IPS-NIHi7 (cell line): ENCODE results near the gene CLMP.

Experiments
- DNase-seq: peaks from one replicate; pipeline ENCODE4 v3.0.0; 2012; ENCODE audit warnings: mixed read lengths; ENCODE audit errors: extremely low spot score

The CLMP gene

GRCh38 chr11:123086305-123086704, 108.7 kb downstream of the CLMP start:
- DNase-seq: no peak

GRCh38 chr11:123085497-123085896, 109.6 kb downstream of the CLMP start:
- DNase-seq: no peak

- DNase-seq: no peak
Observed at GRCh38 chr11:123084454-123084853, 110.6 kb downstream of the CLMP start.

- DNase-seq: peak; percentile 19
Observed at GRCh38 chr11:123083623-123084029, 111.4 kb downstream of the CLMP start.

- no peak for DNase-seq
Observed at GRCh38 chr11:123082977-123083376, 112.1 kb downstream of the CLMP start.

- no peak for DNase-seq
Observed at GRCh38 chr11:123080015-123080414, 115.0 kb downstream of the CLMP start.

- DNase-seq: no peak
Observed at GRCh38 chr11:123076484-123076883, 118.6 kb downstream of the CLMP start.

GRCh38 chr11:123073343-123074057, 121.5 kb downstream of the CLMP start:
- no peak for DNase-seq

GRCh38 chr11:123072762-123073161, 122.3 kb downstream of the CLMP start:
- DNase-seq: no peak

- no peak for DNase-seq
Observed at GRCh38 chr11:123072332-123072761, 122.7 kb downstream of the CLMP start.

- no peak for DNase-seq
Observed at GRCh38 chr11:123069908-123070821, 124.9 kb downstream of the CLMP start.

- DNase-seq: no peak
Observed at GRCh38 chr11:123065621-123066020, 129.4 kb downstream of the CLMP start.

GRCh38 chr11:123063826-123064657, 131.0 kb downstream of the CLMP start:
- no peak for DNase-seq

- DNase-seq: no peak
Observed at GRCh38 chr11:123062892-123063825, 131.9 kb downstream of the CLMP start.

- DNase-seq: peak; percentile 96
Observed at GRCh38 chr11:123062158-123062891, 132.7 kb downstream of the CLMP start.

- no peak for DNase-seq
Observed at GRCh38 chr11:123061403-123062157, 133.5 kb downstream of the CLMP start, which contains the start of gene HSPA8. TSS of gene HSPA8 (minus strand) at chr11:123062136. CDS start at chr11:123061324, 812 bp downstream.

GRCh38 chr11:123060277-123061000, 134.6 kb downstream of the CLMP start:
- no peak for DNase-seq
